Colonic mucosa (tissue), 4 donors: Measurements from ENCODE around the gene VWA8. TPM values are rescaled to one million over a fixed set of nuclear protein-coding genes. Genes with fewer than 3 reads are reported as not detected.

Experiments used
- DNase-seq: peaks from one replicate; pipeline ENCODE4 v3.0.0-alpha.2; 2020
- H3K27ac ChIP-seq: fragments of 200-600 bp; one replicate; pipeline ENCODE4 v1.8.0; 2021
- H3K27me3 ChIP-seq: fragments of 200-600 bp; one replicate; pipeline ENCODE4 v1.8.0; 2021
- H3K36me3 ChIP-seq: fragments of 200-600 bp; one replicate; pipeline ENCODE4 v1.8.0; 2021
- H3K4me1 ChIP-seq: fragments of 200-600 bp; one replicate; pipeline ENCODE4 v1.8.0; 2021; ENCODE audit warnings: mild to moderate bottlenecking
- H3K4me3 ChIP-seq: fragments of 200-600 bp; one replicate; pipeline ENCODE4 v1.8.0; 2021
- H3K9ac ChIP-seq, 2 donors: one replicate each; pipeline ENCODE4 v1.7.0; 2013; ENCODE audit warnings: control low read depth in 2 of 2, low read depth in 2 of 2, low read length in 2 of 2
- H3K9me3 ChIP-seq: fragments of 200-600 bp; one replicate; pipeline ENCODE4 v1.8.0; 2021
- intact Hi-C: fragments of 100-400 bp; cut with DNase I; formaldehyde crosslinking; loops from one replicate; pipeline ENCODE4 v1.14.1; 2022
- total RNA-seq, 2 donors: library from RNA; stranded (reverse); fragmentation: NEBNext Ultra II Directional in 1 of 2; extraction: Animal tissue kit (Norgen Biotek cat#: 25700) in 1 of 2; gene quantifications; one replicate each; pipeline ENCODE4 v1.2.1, GENCODE V29; 2021
- TF ChIP-seq, protein P1 (sequence below): fragments of 200-600 bp; IDR thresholded peaks from one replicate; pipeline ENCODE4 v1.8.0; 2022; ENCODE audit warnings: antibody characterized with exemption, mild to moderate bottlenecking
- donor health status: healthy.
- donor health status: DM: no; HTN: no; CAD: no.
- donor health status: DM: no; HTN: no; CAD: no.

Gene VWA8
- total RNA-seq = 10 to 100 TPM; 23.8 to 31.8 TPM

GRCh38 chr13:41960637-41961465 is at the start of gene VWA8:
Gene VWA8, minus strand, starts transcription at chr13:41961109. Its CDS starts 94 bp downstream, at chr13:41961015.
- H3K4me3 ChIP-seq = peak within 1 kb of the TSS; percentile 92
- no peaks in the 10 kb centered on the region for H3K36me3 ChIP-seq
- H3K4me1 ChIP-seq = peaks cover 5% of the 10 kb centered on the region
- peak within 1 kb of the TSS; percentile 76 for H3K27ac ChIP-seq
- TF ChIP-seq, protein P1, sequence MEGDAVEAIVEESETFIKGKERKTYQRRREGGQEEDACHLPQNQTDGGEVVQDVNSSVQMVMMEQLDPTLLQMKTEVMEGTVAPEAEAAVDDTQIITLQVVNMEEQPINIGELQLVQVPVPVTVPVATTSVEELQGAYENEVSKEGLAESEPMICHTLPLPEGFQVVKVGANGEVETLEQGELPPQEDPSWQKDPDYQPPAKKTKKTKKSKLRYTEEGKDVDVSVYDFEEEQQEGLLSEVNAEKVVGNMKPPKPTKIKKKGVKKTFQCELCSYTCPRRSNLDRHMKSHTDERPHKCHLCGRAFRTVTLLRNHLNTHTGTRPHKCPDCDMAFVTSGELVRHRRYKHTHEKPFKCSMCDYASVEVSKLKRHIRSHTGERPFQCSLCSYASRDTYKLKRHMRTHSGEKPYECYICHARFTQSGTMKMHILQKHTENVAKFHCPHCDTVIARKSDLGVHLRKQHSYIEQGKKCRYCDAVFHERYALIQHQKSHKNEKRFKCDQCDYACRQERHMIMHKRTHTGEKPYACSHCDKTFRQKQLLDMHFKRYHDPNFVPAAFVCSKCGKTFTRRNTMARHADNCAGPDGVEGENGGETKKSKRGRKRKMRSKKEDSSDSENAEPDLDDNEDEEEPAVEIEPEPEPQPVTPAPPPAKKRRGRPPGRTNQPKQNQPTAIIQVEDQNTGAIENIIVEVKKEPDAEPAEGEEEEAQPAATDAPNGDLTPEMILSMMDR = no peak
- no peaks in the 10 kb centered on the region for H3K9me3 ChIP-seq
- H3K9ac ChIP-seq = peak within 1 kb of the TSS; percentile 84 to 87
- H3K27me3 ChIP-seq = no peaks in the 10 kb centered on the region
- peak; percentile 81 for DNase-seq
- intact Hi-C loops = loop anchor here (5.0 kb wide), 1 partner anchor 81 kb away; no protein-coding TSS in a partner anchor

DNA sequence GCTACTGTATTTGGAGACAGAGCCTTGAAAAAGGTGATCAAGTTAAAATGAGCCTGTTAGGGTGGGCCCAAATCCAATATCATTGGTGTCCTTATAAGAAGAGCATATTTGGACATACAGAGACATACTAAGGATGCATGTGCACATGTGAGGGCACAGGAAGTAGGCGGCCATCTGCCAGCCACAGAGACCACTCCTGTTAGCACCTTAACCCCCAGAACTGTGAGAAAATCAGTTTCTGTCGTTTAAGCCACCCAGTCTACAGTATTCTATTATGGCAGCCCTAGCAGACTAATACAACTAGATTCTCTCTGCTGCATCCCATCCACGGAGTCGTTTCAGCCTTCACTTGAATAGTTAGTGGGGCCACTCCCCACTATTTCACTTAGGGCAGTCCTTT is 48.1 kb upstream of the VWA8 start:
- no peaks in the 10 kb centered on the region for H3K4me1 ChIP-seq
- no peak overlapping the region for H3K9ac ChIP-seq
- H3K9me3 ChIP-seq = no peaks in the 10 kb centered on the region
- TF ChIP-seq, protein P1 = no peak
- DNase-seq = no peak
- no peak overlapping the region for H3K4me3 ChIP-seq
- H3K27ac ChIP-seq = no peak overlapping the region
- no peaks in the 10 kb centered on the region for H3K27me3 ChIP-seq
- H3K36me3 ChIP-seq = no peaks in the 10 kb centered on the region
- intact Hi-C loops = no loop called here

DNA sequence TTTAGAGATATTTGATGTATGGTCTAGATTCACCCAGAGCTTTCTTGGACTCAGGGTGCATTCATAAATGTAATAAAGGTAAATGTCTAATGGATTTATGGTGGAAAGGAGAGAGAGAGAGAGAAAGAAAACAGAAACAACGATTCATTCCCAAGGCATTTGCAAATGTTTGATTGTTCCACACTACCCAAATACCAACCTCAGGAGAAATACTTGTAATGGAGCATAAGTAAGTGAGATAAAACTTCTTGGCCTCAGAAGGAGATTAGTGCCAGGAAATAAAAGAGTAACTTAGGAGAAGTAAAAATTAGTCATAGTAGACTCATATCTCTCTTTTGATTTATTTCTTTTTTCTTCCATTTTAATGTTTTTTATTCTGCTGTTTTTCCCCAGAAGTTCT is 46.9 kb upstream of the VWA8 start:
- no peaks in the 10 kb centered on the region for H3K36me3 ChIP-seq
- DNase-seq = no peak
- H3K9me3 ChIP-seq = no peaks in the 10 kb centered on the region
- no peaks in the 10 kb centered on the region for H3K4me1 ChIP-seq
- TF ChIP-seq, protein P1 = no peak
- no peak overlapping the region for H3K27ac ChIP-seq
- H3K27me3 ChIP-seq = no peaks in the 10 kb centered on the region
- intact Hi-C loops = no loop called here
- H3K4me3 ChIP-seq = no peak overlapping the region
- no peak overlapping the region for H3K9ac ChIP-seq

DNA sequence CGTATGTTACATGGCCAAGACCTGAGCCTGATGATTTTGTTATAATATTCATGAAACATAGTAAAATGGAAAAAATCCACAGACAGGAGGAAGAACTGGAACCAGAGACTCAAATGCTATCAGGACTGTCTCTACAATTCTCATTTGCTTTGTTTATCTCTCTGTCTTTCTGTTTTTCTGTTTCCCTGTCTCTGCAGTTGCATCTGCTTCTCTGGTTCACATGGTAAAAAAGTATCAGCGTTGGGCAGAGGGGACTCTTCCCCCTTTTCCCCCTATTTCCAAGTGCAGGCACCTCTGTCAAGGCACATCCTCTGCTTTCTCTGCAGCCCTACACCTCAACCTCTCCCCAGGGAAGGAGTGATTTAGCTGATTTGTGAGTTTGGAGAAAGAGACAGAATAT is 41.2 kb upstream of the VWA8 start:
- no peaks in the 10 kb centered on the region for H3K9me3 ChIP-seq
- TF ChIP-seq, protein P1 = no peak

GRCh38 chr13:42001580-42001979 is 40.7 kb upstream of the VWA8 start:
- Histone ChIP-seq H3K27ac (no peak overlapping the region), H3K9ac (no peak overlapping the region), H3K4me1 (no peaks in the 10 kb centered on the region), H3K9me3 (no peaks in the 10 kb centered on the region), H3K36me3 (no peaks in the 10 kb centered on the region), H3K4me3 (no peak overlapping the region), H3K27me3 (no peaks in the 10 kb centered on the region)
- no peak for DNase-seq
- TF ChIP-seq, protein P1 = no peak
- intact Hi-C loops = no loop called here

More for the DNA sequence above, 41.2 kb upstream of the VWA8 start:
- no peak for DNase-seq
- no peak overlapping the region for H3K4me3 ChIP-seq
- H3K36me3 ChIP-seq = no peaks in the 10 kb centered on the region
- H3K9ac ChIP-seq = no peak overlapping the region
- H3K27ac ChIP-seq = no peak overlapping the region
- intact Hi-C loops = no loop called here
- H3K4me1 ChIP-seq = no peaks in the 10 kb centered on the region
- no peaks in the 10 kb centered on the region for H3K27me3 ChIP-seq
